GM20000 (cell line): ENCODE results near the gene FOXO6.

ENCODE experiments used
- DNase-seq: peaks from one replicate; pipeline ENCODE4 v3.0.0; 2012; ENCODE audit warnings: low spot score
- TF ChIP-seq, protein P1 (sequence below): IDR thresholded peaks from 2 replicates; pipeline ENCODE4 v1.5.1; 2012; ENCODE audit warnings: mild to moderate bottlenecking, control low read depth; ENCODE audit errors: extremely low read depth, missing control alignments

Gene FOXO6

DNA sequence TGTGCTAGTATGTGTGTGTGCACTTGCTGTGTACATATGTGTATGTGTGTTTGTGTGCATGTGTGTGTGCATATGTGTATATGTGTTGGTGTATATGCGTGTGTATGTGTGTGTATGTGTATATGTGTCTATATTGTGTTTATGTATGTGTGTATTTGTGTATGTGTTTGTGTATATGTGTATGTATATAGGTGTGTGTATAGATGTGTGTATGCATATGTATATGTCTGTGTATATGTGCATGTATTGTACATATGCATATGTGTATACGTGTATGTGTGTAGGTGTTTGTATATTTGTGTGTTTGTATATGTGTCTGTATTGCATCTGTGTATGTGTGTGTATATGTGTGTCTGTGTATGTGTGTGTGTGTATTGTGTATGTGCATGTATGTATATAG is 64.1 kb downstream of the FOXO6 start:
- no peak for DNase-seq
- TF ChIP-seq, protein P1, sequence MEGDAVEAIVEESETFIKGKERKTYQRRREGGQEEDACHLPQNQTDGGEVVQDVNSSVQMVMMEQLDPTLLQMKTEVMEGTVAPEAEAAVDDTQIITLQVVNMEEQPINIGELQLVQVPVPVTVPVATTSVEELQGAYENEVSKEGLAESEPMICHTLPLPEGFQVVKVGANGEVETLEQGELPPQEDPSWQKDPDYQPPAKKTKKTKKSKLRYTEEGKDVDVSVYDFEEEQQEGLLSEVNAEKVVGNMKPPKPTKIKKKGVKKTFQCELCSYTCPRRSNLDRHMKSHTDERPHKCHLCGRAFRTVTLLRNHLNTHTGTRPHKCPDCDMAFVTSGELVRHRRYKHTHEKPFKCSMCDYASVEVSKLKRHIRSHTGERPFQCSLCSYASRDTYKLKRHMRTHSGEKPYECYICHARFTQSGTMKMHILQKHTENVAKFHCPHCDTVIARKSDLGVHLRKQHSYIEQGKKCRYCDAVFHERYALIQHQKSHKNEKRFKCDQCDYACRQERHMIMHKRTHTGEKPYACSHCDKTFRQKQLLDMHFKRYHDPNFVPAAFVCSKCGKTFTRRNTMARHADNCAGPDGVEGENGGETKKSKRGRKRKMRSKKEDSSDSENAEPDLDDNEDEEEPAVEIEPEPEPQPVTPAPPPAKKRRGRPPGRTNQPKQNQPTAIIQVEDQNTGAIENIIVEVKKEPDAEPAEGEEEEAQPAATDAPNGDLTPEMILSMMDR: no peak

DNA sequence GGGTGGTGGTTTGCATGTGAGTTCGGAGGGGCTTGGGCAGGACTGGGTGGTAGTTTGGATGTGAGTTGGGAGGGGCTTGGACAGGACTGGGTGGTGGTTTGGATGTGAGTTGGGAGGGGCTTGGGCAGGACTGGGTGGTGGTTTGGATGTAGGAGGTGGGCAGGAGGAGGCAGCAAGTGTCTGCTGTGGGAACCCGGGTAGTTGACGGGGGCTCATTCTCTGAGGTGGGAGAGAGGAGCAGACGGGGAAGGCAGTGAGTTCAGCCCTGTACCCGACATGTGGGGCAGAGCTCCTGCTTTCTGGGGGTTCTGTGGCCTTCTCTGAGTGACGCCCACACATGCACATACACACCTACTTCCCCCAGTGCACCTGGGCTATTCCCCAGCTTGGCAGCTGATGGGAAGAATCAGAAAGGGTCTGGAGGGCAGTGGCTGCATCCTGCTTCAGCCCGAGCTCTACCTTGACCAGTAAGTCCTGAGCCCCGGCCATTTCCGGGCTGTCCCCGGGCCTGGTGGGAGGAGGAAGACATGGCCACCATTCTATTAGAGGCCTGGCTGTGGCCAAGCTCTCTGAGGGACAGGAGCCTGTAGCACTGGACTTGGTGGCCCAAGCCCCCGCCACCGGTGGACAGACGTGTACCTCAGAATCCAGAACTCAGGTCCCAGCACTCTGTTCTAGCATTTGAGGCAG is 65.1 kb downstream of the FOXO6 start:
- no peak for DNase-seq
- TF ChIP-seq, protein P1: no peak

DNA sequence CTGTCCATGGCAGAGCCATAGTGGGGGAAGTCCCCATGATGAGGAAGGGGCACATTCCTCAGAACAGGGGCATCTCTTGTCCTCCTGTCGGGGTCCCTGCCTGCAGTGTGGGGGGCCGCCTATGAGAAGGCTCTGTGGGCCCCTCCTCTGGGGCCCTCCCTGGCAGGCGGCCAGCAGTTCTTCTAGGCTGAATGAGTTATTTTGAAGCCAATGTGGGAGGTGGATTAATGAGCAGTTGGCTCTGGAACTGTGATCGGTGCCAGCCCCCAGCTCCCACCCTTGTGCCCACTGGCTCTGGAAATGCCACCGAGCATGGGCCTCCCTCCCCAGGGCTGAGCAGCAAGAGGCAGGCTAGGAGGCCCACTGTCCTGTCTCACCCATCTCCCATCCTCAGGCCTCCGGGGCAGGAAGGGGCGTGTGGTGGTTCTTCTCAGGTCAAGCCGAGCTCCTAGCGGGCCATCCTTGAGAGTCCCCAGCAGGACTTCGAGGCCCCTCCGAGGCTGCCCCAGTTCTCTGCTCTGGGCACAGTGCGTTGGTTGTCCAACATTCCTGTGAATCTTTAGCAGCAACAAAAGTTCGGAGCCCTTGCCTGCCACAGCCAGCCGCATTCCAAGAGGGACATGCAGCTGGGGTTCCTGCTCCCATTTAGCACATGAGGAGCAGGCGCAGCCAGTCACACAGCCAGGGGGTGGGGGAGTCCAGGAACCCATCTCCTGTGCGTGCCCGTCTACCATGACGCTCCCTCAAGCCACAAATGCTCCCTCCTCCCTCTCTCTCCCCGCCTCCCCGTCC is 66.1 kb downstream of the FOXO6 start:
- no peak for DNase-seq
- TF ChIP-seq, protein P1: no peak

DNA sequence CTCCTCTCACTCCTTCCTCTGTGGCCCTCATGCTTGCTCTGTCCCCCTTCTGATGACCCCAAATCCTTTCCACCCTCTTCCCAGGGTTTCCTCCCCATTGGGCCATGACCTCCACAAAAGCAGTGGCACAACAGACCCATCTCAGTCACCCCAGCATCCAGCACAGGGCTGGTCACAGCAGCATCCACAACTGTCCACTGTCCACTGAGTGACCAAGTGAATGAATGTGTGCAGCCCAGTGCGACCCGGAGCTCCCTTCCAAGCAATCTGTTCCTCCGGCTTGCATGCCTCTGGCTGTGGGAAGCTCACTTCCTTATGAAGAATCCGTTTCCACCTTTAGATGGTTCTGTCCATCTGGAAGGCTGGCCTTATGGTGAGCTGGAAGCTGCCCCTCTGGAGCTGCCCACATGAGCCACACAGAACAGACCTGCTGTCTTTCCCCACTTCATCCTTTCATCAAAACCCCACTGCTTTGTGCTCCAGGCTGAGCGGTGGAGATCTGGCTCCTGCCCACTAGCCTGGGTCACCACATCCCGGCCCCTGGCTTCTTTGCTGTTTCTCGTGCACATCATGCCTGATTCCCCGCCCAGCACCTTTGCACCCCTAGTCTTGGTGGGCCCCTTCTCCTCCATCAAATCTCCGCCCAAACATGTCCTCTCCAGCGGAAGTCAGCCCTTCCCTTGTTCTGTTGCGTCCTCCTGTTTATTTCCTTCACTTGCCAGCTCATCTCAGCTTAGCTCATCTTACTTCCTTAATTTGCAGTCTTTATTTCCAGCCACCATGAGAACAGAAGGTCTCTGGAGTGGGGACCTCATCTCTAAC is 66.9 kb downstream of the FOXO6 start:
- TF ChIP-seq, protein P1: no peak

DNA sequence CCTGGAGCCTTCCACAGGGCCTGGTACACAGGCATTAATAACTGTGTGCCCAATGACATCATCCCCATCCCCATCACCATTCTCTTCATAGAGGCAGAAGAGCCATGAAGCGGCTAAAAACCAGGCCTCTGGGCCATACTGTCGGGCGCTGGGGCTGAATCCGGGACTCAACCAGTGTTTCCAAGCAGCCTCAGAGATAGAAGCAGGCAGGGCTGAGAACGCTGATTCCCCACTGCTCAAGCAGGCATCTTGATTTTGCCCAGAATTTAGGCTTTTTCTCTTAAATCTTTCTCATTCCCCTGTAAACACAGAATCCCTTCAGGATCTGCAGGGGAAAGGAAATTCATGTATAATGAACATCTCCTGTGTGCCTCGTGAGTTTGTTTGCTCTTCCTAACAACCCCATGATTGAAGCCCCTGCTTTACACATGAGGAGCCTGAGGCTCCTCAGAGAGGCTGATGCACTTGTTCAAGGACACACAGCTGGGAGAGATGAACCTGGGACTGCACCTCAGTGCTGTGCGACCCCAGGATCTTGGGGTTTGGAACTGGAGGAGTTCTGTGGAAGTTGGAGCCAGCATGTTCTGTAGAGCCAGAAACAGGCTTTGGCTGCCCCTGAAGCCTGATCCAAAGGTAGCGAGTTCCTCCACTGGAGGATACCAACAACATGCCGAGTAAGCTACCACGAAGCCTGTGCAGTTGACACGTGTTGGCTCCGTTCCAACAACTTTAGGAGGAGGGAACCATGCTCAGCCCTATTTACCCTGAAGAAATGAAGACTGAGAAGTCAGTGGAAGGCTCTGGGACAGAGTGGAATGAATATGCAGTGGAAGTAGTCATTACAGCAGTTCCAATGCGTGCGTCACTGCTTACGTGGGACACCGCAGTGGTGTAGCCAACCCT is 67.8 kb downstream of the FOXO6 start:
- TF ChIP-seq, protein P1: no peak
- no peak for DNase-seq

More for the DNA sequence above, 66.9 kb downstream of the FOXO6 start:
- DNase-seq: no peak

DNA sequence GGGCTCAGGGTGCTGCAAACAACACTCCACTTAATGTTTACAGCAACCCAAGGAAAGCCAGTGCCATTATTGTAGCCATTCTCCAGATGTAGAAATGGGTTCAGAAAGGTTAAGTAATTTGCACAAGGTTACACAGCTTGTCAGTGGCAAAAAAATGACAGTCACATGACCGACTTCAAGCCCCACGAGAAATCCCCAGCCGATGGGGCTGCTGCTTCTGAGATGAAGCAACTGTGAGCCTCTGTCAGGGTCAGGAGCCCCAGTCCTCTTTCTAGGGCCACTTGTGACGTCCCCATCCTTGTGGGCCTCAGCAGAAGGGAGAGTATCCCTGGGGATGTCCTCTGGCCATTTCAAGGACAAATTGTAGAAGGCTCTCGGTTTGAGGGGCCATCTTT is 68.4 kb downstream of the FOXO6 start:
- DNase-seq: no peak
- TF ChIP-seq, protein P1: no peak
